Measurements from ENCODE around the gene HECTD3. TPM values are rescaled to one million over a fixed set of nuclear protein-coding genes. Genes with fewer than 3 reads are reported as not detected.

The HECTD3 gene
- total and polyA plus RNA-seq, 2 of the 4 experiments (the other 2 are of a cell fraction), result 12.2 to 39.5 TPM

GRCh38 chr1:45026446-45026845 lies 15.3 kb upstream of the HECTD3 start:
- Histone ChIP-seq H3K9me1 (ENCODE audit: insufficient read depth, low read length) (no peaks in the 10 kb centered on the region), H3K36me3 (ENCODE audit: control insufficient read depth, insufficient read depth, low read length) (no peaks in the 10 kb centered on the region), H3K27ac (ENCODE audit: insufficient read depth, low read length) (no peak overlapping the region), H3K4me2 (ENCODE audit: low read depth, low read length) (no peak overlapping the region), H3K4me1 (ENCODE audit: control insufficient read depth, insufficient read depth, low read length) (no peaks in the 10 kb centered on the region), H3K56ac (ENCODE audit: extremely low read depth, insufficient read depth, low read length) (no peak overlapping the region), H2AK9ac (replicated peaks; ENCODE audit: low read depth, low read length, poor library complexity) (no peak overlapping the region), H3K4me3 (ENCODE audit: insufficient read depth, low read depth, low read length) (no peak overlapping the region), H2BK20ac (ENCODE audit: low read depth, low read length) (no peak overlapping the region), H4K91ac (ENCODE audit: insufficient read depth, low read depth, low read length) (no peak overlapping the region), H2BK15ac (ENCODE audit: low read depth, low read length) (no peak overlapping the region), H2BK5ac (ENCODE audit: low read depth, low read length, poor library complexity, severe bottlenecking) (no peak overlapping the region), H3K23ac (ENCODE audit: low read depth, low read length) (no peak overlapping the region), H3K27me3 (ENCODE audit: control insufficient read depth, insufficient read depth, low read length) (0 out of 2 replicates have a peak, but pooled peaks cover 1% of the 10 kb centered on the region), H4K8ac (ENCODE audit: low read depth in 2 of 2, low read length in 2 of 2) (no peak overlapping the region), H4K20me1 (ENCODE audit: insufficient read depth, low read length) (no peaks in the 10 kb centered on the region), H4K5ac (ENCODE audit: low read depth, low read length) (no peak overlapping the region), H3K14ac (replicated peaks; ENCODE audit: low read depth, low read length) (no peak overlapping the region), H2AFZ (replicated peaks; ENCODE audit: low read length, poor library complexity) (no peak overlapping the region), H2BK120ac (ENCODE audit: low read depth, low read length) (no peak overlapping the region), H2AK5ac (ENCODE audit: low read depth, low read length) (no peak overlapping the region), H3K4ac (ENCODE audit: low read depth, low read length) (no peak overlapping the region), H3K9ac (ENCODE audit: low read depth, low read length) (no peak overlapping the region), H3K9me3 (ENCODE audit: control insufficient read depth, insufficient read depth, low read length) (no peaks in the 10 kb centered on the region), H3K79me1 (ENCODE audit: low read depth in 1 of 2, low read length in 2 of 2) (no peaks in the 10 kb centered on the region), H3K18ac (ENCODE audit: low read depth, low read length) (no peak overlapping the region)
- TF ChIP-seq POLR2A (IDR thresholded peaks at IDR 0.05; ENCODE audit: low read depth, low read length) (no peak), MAZ (IDR thresholded peaks at IDR 0.05; ENCODE audit: borderline replicate concordance, low read depth, low read length) (no peak), ELK1 (IDR thresholded peaks at IDR 0.05; ENCODE audit: borderline replicate concordance, low read depth, low read length) (no peak), USF2 (IDR thresholded peaks at IDR 0.05; ENCODE audit: low read depth, low read length) (no peak), MXI1 (IDR thresholded peaks at IDR 0.05; ENCODE audit: borderline replicate concordance, low read depth, low read length) (no peak), CEBPB (IDR thresholded peaks at IDR 0.05; ENCODE audit: low read depth, low read length) (no peak), RCOR1 (IDR thresholded peaks at IDR 0.05; ENCODE audit: insufficient replicate concordance, low read length) (no peak), RAD21 (IDR thresholded peaks at IDR 0.05; ENCODE audit: low read length) (no peak)
- intact Hi-C loops (cut with micrococcal nuclease) (no loop called here), dilution Hi-C loops (cut with HindIII; ENCODE audit: low sequenced_read_pairs, unreplicated experiment) (no loop called here), in situ Hi-C loops (cut with MboI; ENCODE audit: low sequenced_read_pairs) (no loop called here)
- DNase-seq, result no peak
- no peak for ATAC-seq (ENCODE audit: low read depth)
- ChIA-PET POLR2A (ENCODE audit: unreplicated experiment) (no interaction called here), CTCF (no interaction called here)
- WGBS, 2 experiments (ENCODE audit: extremely low coverage in 2 of 2, insufficient read length in 1 of 2), result no CpG with 5 or more reads among the region's 1 CpG
- no TSS peak for BruUV-seq (replicated peaks)

All from IMR-90 (cell line).